Measurements from ENCODE around the gene PARD3.

The PARD3 gene

DNA sequence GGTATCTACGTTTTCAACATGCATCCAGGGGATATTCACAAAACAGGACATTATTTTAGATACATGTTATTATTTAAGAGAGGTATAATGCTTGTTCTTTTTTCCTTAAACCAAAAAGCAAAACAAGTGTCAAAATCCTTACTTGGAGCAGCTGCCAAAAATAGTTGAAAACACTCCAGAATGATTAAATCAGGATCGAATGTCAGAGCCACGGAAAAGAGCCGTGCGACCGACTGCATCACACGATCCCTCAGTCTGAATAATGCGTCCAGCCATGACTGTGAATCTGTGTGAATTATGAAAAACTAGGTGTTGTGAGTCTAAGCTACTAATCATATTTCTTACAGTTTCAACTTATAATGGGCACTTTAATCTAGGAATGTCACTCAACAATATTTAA lies 126.0 kb downstream of the PARD3 start:
- no peak for DNase-seq (ENCODE audit: low read depth)

- peak; percentile 24 for DNase-seq (ENCODE audit: low read depth)
These were observed 127.5 kb downstream of the PARD3 start for GRCh38 chr10:34687434-34688210.

DNA sequence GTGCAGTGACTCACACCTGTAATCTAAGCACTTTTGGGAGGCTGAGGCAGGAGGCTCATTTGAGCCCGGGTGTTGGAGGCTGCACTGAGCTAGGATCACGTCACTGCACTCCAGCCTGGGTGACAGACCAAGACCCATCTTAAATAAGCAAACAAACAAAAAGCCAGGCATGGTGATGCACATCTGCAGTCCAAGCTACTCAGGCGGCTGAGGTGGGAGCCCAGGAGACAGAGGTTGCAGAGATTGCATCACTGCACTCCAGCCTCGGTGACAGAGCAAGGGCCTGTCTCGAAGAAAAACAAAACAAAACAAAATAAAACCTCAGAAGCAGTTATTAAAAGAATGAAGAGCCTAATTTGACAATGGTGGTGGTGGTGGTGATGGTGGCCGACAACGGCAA lies 132.5 kb downstream of the PARD3 start:
- no peak for DNase-seq (ENCODE audit: low read depth)

- no peak for DNase-seq (ENCODE audit: low read depth)
These were observed 133.2 kb downstream of the PARD3 start for GRCh38 chr10:34681933-34682332.

GRCh38 chr10:34679177-34679576 lies 135.9 kb downstream of the PARD3 start:
- no peak for DNase-seq (ENCODE audit: low read depth)

- DNase-seq (ENCODE audit: low read depth) = no peak
These were observed 137.5 kb downstream of the PARD3 start for GRCh38 chr10:34677591-34677990.

DNA sequence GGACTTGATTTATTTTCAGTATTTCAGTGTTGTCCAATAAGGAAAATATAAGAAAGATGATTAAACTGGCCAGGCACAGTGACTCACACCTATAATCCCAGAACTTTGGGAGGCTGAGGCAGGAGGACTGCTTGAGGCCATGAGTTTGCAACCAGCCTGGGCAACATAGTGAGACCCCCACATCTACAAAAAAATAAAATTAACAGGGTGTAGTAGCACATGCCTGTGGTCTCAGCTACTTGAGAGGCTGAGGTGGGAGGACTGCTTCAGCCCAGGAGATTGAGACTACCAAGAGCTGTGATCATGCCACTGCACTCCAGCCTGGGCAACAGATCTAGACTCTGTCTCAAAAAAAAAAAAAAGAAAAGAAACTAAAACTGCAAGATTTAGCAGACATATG lies 138.0 kb downstream of the PARD3 start:
- no peak for DNase-seq (ENCODE audit: low read depth)

GRCh38 chr10:34674176-34674575 lies 140.9 kb downstream of the PARD3 start:
- DNase-seq (ENCODE audit: low read depth) = no peak

DNA sequence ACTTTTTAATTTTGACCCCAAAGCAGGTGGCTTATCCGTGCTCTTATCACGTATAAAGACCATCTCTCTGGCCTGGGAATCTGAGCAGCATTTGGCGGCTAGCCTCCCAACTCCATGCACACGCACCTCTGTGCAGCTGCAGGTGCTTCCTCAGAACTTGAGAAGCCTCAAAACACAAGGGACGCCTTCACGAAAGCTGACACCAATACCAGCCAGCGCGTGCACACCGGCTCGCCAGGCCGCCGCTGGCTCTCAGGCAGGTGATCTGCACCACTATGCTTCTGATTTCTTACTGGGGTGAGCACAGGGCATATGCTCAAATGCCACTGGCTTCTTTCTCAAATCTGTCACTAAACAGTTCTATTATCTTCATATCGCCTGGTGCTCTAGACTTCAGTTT lies 145.0 kb downstream of the PARD3 start:
- DNase-seq (ENCODE audit: low read depth) = no peak

DNA sequence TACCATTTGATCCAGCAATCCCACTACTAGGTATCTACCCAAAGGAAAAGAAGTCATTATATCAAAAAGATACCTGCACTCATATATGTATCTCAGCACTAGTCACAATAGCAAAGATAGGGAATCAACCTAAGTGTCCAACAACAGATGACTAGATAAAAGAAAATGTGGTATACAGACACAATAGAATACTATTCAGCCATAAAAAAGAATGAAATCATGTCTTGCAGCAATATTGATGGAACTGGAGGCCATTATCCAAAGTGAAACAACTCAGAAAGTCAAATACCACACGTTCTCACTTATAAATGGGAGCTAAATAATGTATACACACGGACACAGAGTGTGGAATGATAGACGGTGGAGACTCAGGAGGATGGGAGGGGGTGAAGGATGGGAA lies 146.0 kb downstream of the PARD3 start:
- DNase-seq (ENCODE audit: low read depth) = no peak

DNA sequence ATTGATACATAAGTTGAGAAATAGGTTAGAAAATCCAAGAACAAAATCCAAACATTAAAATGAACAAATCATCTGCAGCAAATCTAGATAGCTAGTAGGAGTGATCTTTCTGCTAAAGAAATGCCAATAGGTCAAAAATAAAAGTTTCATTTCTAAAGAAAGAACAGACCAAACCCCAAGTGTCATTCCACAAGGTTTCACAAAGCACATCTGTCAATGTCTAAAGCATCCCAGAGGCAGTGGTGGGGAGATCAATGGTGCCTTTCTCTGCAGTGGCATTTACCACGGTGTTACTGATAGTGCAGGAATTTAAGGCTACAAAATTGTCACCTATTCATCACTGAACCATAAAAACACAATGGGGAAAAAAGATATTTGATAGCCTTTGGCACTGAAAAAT lies 147.9 kb downstream of the PARD3 start:
- no peak for DNase-seq (ENCODE audit: low read depth)

GRCh38 chr10:34666008-34666704 lies 148.9 kb downstream of the PARD3 start:
- DNase-seq (ENCODE audit: low read depth) = peak; percentile 91

GRCh38 chr10:34664706-34665105 lies 150.4 kb downstream of the PARD3 start:
- DNase-seq (ENCODE audit: low read depth) = no peak

- no peak for DNase-seq (ENCODE audit: low read depth)
These were observed 153.5 kb downstream of the PARD3 start for GRCh38 chr10:34661580-34661979.

DNA sequence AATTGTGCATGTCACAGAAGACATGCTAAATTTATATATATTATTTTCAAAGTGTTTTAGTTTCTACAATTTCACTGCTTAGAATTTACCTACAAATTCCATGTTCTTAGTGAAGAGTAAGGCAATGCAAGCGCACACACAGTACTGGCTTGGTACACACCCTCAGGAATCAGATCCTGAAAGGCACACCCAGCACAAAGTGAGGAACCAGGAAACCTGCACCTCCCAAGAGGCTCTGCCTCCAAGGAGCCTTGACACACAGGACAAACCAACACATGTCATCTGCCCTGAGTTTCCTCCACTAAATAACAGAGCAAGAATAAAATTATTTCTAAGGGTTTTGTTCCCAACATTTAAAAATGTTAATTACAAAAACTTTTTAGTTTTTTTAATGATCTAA lies 156.2 kb downstream of the PARD3 start:
- no peak for DNase-seq (ENCODE audit: low read depth)

DNA sequence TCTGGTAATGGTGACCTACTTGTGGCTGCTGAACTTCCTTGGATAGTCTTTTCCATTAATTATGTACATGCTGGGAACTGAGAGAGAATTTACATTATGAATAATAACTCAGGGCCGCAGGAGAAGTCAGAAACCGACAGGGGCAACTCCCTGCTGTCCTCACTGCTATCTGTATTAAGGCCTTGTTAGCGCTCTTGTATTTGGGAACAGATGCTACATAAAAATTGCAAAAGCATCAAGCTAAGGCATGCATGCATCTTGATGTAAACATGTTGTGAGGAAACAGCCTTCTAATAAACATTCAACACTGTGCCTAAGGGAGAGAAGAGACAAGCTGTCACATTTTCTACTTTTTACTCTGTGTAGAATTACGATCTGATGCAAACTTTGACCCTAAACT lies 158.4 kb downstream of the PARD3 start:
- no peak for DNase-seq (ENCODE audit: low read depth)

GRCh38 chr10:34655286-34656170 lies 159.6 kb downstream of the PARD3 start:
- DNase-seq (ENCODE audit: low read depth) = peak; percentile 76

DNA sequence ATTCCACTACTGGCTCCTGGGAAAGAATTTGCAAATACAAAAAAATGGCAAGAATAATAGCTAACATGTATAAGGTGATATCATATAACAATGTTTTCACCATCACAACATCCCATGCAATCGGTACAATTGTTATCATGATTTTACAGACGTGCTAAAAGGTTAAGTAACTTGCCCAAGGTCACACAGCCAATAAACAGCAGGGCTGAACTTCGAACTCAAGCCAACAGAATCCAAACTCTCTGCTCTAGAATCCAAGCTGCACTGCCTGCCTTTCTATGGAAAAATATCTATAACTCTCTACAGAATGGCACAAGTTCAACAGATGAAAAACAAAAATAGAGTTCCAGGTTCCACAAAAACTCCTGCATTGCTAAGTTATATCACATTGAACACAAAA lies 160.9 kb downstream of the PARD3 start:
- no peak for DNase-seq (ENCODE audit: low read depth)

DNA sequence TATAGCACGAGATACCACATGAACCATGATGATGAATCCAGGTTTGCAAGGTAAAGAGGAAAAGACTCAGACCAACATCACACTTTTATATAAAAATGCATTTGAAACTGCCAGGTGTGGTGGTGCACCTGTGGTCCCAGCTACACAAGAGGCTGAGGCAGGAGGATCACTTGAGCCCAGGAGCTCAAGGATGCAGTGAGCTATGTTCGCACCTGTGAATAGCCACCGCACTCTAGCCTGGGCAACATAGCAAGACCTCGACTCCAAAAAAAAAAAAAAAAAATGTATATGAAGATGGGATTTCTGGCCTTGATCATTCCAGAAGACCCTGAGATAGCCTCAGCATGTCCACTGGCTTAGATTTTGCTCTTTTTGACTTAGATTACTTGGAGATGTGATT lies 161.6 kb downstream of the PARD3 start:
- DNase-seq (ENCODE audit: low read depth) = no peak

- no peak for DNase-seq (ENCODE audit: low read depth)
These were observed 163.5 kb downstream of the PARD3 start for GRCh38 chr10:34651416-34652195.

- DNase-seq (ENCODE audit: low read depth) = no peak
These were observed 164.9 kb downstream of the PARD3 start for GRCh38 chr10:34650156-34650555.

DNA sequence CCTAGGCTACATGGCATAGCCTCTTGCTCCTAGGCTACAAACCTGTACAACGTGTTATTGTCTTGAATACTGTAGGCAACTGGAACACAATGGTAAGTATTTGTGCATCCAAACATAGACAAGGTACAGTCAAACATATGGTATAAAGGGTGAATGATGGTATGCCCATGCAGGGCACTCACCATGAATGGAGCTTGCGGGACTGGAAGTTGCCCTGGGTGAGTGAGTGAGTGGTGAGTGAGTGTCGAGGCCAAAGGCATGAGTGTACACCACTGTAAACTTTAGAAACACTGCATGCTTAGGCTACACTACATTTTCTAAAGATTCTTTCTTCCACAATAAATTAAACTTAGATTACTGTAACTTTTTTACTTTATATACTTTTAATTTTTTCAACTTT lies 165.7 kb downstream of the PARD3 start:
- DNase-seq (ENCODE audit: low read depth) = peak; percentile 15
